Skeletal muscle cell (primary cell): ENCODE results near the gene EPHA6.
A peak's percentile ranks its signal among the peaks of the same experiment; 100 is the strongest.

Experiments used
- DNase-seq: peaks from one replicate; pipeline ENCODE4 v3.0.0-alpha.2; 2010; ENCODE audit warnings: low read depth
- H3K4me3 ChIP-seq: 2 replicates; pipeline ENCODE4 v1.5.1; 2011; ENCODE audit warnings: low read depth, mild to moderate bottlenecking, control low read depth, low read length, moderate library complexity

EPHA6 gene

GRCh38 chr3:96813820-96814650 lies at the start of gene EPHA6:
TSS of gene EPHA6 (plus strand) at chr3:96814594.
- DNase-seq, result no peak

GRCh38 chr3:96776818-96777217 lies 37.6 kb upstream of the EPHA6 start:
- H3K4me3 ChIP-seq, result no peak overlapping the region
- DNase-seq, result no peak

More at GRCh38 chr3:96813820-96814650, at the start of gene EPHA6:
- H3K4me3 ChIP-seq, result peak within 1 kb of the TSS; percentile 50

GRCh38 chr3:96779810-96780209 lies 34.6 kb upstream of the EPHA6 start:
- DNase-seq, result no peak
- H3K4me3 ChIP-seq, result no peak overlapping the region

- DNase-seq, result no peak
- H3K4me3 ChIP-seq, result no peak overlapping the region
These were observed 18.3 kb upstream of the EPHA6 start for GRCh38 chr3:96796101-96796500.

GRCh38 chr3:96803870-96804269 lies 10.5 kb upstream of the EPHA6 start:
- H3K4me3 ChIP-seq, result no peak overlapping the region
- no peak for DNase-seq

- no peak overlapping the region for H3K4me3 ChIP-seq
- no peak for DNase-seq
These were observed 8.1 kb upstream of the EPHA6 start for GRCh38 chr3:96806341-96806740.

- peak overlapping the region; percentile 50 for H3K4me3 ChIP-seq
- no peak for DNase-seq
These were observed 1.1 kb upstream of the EPHA6 start for GRCh38 chr3:96813134-96813819.

- no peak overlapping the region for H3K4me3 ChIP-seq
- no peak for DNase-seq
These were observed 515 bp downstream of the EPHA6 start for GRCh38 chr3:96814651-96815567.

- no peak overlapping the region for H3K4me3 ChIP-seq
These were observed 16.8 kb downstream of the EPHA6 start for GRCh38 chr3:96831175-96831574.

GRCh38 chr3:96833301-96833700 lies 18.9 kb downstream of the EPHA6 start:
- H3K4me3 ChIP-seq, result no peak overlapping the region
- DNase-seq, result no peak

More at GRCh38 chr3:96831175-96831574, 16.8 kb downstream of the EPHA6 start:
- DNase-seq, result no peak

- H3K4me3 ChIP-seq, result no peak overlapping the region
- DNase-seq, result no peak
These were observed 21.9 kb downstream of the EPHA6 start for GRCh38 chr3:96836153-96836915.

GRCh38 chr3:96843505-96844203 lies 29.3 kb downstream of the EPHA6 start:
- no peak overlapping the region for H3K4me3 ChIP-seq
- no peak for DNase-seq

- DNase-seq, result no peak
- H3K4me3 ChIP-seq, result no peak overlapping the region
These were observed 29.8 kb downstream of the EPHA6 start for GRCh38 chr3:96844204-96844514.

- no peak overlapping the region for H3K4me3 ChIP-seq
- no peak for DNase-seq
These were observed 38.5 kb downstream of the EPHA6 start for GRCh38 chr3:96852849-96853248.

- H3K4me3 ChIP-seq, result no peak overlapping the region
- DNase-seq, result no peak
These were observed 46.5 kb downstream of the EPHA6 start for GRCh38 chr3:96860882-96861281.

- no peak overlapping the region for H3K4me3 ChIP-seq
- DNase-seq, result no peak
These were observed 48.8 kb downstream of the EPHA6 start for GRCh38 chr3:96863129-96863740.

GRCh38 chr3:96865605-96866004 lies 51.2 kb downstream of the EPHA6 start:
- DNase-seq, result no peak
- H3K4me3 ChIP-seq, result no peak overlapping the region

GRCh38 chr3:96869316-96869715 lies 54.9 kb downstream of the EPHA6 start:
- DNase-seq, result no peak
- H3K4me3 ChIP-seq, result no peak overlapping the region
